ENCODE data around the gene RNASE3.
"Not testable (repeated sequence)": the region's sequence is repeated elsewhere in the genome, so short reads cannot be mapped to it uniquely, and the experiment has no call there.

RNASE3 gene

DNA sequence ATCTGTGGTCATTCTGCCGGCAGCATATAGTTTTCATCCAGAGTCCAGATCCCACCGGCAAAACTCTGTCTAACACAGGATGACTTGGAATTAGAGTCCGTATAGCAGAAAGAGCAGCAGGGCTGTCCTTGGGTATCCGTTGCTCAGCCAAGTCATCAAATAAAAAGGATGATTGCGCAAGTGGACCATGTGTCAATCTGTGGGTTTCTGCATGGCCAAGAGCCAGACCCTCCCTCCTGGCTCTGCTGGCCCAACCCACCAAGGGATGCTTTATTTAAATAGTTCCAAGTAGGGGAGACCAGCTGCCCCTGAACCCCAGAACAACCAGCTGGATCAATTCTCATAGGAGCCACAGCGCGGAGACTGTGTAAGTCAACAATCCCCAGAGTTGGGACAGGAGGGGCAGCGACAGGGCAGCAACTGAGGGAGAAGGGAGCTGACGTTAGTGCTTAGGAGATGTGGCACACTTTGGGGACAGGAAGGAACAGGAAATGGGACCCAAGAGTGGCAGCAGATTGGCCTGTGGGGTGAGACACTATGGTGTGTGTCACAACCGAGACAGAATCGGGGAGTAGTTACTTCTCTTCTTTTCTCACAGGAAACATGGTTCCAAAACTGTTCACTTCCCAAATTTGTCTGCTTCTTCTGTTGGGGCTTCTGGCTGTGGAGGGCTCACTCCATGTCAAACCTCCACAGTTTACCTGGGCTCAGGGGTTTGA, 28.0 kb downstream of the RNASE3 start:
- DNase-seq (ENCODE audit: low read depth in 2 of 2), result not testable (repeated sequence)

DNA sequence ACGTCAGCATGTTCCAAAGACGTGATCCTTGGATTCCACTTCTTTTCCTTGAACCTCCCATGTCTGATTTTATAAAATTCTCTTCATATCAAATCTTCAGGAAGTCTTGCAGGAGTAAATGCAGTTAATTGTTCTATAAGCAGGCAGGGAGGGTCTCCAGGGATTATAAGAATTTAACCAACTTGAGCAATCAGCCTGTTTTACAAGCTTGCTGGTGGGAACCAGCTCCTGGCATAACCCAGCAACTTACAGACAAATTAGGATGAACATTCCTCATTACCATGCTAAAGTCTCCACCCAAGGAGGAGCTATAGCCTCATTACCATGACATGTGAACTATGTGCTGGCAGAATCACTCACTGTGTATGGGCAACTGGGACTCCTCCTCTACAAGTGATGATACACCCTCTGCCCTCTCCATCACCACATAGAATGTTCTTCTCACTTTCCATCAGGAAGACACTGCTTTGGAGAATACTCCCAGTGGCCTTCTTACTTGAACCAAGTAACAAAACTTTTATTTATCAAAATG, 32.6 kb downstream of the RNASE3 start:
- DNase-seq (ENCODE audit: low read depth in 2 of 2), result not testable (repeated sequence)

DNA sequence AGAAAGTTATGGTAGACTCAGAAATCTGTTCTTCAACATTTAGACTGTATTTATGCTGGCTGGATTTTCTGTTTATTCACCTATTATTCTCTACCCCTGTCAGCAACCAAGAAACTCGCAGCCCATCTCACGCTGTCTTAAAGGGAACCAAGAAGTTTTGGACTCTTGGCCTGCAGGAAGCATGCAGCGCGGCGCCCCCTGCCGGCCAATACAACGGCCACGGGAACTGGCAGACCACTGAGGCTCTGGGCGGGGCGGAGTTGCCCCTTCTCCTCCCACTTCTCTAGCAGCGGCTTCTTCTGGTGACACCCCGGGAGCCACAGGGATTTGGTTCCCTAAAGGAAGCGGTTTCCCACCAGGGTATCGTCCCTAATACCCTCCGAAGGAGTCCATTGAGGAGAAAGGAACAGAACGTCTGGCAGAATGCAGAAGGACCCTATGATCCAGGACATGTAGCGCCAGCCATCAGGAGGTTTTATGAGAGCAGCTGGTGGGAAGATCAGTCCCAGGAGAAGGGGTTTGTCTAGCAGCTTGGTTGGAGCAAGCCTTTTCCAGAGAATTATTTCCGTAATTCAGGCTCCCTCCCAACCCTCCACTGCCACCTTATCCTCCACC, 43.1 kb downstream of the RNASE3 start:
- peak; percentile 36 to 45 for DNase-seq (ENCODE audit: low read depth in 2 of 2)

DNA sequence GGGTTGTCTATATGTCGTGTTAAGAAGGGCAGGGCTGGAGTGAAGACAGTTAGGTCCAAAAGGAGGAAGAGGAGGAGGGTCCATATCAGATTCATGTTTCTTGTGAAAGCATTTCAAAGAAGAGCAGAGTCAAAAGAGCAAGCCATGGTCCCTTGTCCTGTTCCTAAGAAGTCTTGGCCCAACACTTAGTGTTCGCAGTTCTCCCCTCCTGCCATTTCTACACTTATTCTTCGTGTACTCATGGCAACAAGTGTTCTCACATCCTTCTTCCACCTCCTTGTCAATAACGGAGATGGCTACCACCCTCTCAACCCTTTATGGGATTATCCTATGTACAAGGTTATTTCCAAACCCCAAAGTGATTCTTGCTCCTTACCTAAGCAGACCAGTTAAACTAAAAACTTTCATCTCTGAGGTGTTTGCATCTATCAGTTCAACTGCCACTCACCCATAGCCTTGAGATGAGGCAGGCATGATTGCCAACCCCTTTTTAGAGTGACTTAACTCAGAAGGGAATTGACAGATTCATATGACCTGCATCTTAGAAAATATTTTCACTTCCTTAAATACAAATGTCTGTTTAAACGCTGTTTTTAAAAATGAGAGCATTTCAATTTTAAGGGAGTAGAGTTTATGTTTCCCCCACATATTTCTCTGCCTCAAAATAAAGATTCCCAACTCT, 44.3 kb downstream of the RNASE3 start:
- DNase-seq (ENCODE audit: low read depth in 2 of 2), result no peak
